Retinal pigment epithelial cell (primary cell): Measurements from ENCODE around the gene EFNA5.
"Not testable (repeated sequence)": the region's sequence is repeated elsewhere in the genome, so short reads cannot be mapped to it uniquely, and the experiment has no call there.

Experiments used
- DNase-seq: peaks from one replicate; pipeline ENCODE4 v3.0.0-alpha.2; 2010; ENCODE audit warnings: low read depth
- H3K4me3 ChIP-seq: 2 replicates; pipeline ENCODE4 v1.5.1; 2011; ENCODE audit warnings: mild to moderate bottlenecking, low read length, control low read depth, moderate library complexity
- TF ChIP-seq, protein P1 (sequence below): conservative IDR thresholded peaks from 2 replicates; pipeline ENCODE4 v1.5.1; 2011; ENCODE audit warnings: low read depth, low read length, control low read depth, inconsistent platforms

The EFNA5 gene

DNA sequence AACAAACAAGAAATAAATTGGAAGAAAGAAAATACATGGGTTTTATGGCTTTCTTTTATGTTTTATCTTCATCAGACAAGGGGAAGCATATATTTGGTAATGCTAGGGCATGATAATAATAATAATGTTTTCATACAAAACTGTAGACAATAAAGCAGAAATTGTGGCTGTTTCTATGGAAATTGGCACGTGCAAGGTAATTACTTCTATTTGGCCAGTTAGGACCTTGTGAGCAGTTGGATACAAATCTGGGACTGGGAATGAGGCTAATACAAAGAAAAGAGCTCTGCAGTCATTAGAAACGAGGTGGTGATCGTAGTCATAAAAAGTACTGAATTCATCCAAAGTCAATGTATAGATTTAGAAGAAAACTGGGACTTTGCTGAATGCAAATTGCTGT, 233.6 kb downstream of the EFNA5 start:
- DNase-seq, result no peak
- H3K4me3 ChIP-seq, result no peak overlapping the region
- TF ChIP-seq, protein P1, sequence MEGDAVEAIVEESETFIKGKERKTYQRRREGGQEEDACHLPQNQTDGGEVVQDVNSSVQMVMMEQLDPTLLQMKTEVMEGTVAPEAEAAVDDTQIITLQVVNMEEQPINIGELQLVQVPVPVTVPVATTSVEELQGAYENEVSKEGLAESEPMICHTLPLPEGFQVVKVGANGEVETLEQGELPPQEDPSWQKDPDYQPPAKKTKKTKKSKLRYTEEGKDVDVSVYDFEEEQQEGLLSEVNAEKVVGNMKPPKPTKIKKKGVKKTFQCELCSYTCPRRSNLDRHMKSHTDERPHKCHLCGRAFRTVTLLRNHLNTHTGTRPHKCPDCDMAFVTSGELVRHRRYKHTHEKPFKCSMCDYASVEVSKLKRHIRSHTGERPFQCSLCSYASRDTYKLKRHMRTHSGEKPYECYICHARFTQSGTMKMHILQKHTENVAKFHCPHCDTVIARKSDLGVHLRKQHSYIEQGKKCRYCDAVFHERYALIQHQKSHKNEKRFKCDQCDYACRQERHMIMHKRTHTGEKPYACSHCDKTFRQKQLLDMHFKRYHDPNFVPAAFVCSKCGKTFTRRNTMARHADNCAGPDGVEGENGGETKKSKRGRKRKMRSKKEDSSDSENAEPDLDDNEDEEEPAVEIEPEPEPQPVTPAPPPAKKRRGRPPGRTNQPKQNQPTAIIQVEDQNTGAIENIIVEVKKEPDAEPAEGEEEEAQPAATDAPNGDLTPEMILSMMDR, result no peak

DNA sequence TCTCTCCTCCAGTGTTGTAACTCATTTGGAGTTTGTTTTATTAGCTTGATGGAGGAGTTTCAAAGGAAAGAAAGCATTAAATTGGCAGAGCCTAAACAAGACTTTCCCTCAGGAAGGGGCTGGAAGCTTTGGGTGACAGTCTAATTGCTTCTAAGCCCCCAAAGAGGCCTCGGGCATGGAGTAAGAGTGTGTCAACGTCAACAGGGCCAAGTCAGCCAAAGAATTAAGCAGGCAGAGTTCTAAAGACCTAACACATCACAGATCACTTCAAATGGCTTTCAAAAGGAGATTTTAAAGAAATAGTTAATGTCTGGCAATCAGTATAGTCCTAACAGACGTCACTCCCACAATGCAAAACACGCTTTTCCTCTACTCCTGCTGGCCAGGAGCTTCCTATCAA, 234.5 kb downstream of the EFNA5 start:
- no peak overlapping the region for H3K4me3 ChIP-seq
- no peak for DNase-seq
- TF ChIP-seq, protein P1, result no peak

DNA sequence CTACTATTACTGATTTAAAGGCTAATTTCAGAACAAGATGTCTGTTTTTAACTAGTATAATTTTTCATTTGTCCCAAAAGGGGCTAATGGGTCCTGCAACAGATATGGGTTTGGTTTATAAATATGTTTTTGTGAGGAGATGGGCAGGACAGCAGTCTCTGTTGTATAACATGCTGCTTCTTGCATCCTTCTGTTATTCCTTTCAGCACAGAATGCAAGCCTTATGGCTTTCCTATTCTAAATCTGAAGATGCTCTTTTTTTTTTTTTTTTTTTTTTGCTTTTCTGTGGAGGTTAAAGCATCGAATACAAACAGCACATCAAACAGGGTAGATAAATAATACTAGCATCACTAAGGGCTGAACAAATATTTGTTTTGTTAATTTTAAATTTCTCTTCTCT, 235.7 kb downstream of the EFNA5 start:
- H3K4me3 ChIP-seq, result no peak overlapping the region
- DNase-seq, result no peak
- TF ChIP-seq, protein P1, result no peak

DNA sequence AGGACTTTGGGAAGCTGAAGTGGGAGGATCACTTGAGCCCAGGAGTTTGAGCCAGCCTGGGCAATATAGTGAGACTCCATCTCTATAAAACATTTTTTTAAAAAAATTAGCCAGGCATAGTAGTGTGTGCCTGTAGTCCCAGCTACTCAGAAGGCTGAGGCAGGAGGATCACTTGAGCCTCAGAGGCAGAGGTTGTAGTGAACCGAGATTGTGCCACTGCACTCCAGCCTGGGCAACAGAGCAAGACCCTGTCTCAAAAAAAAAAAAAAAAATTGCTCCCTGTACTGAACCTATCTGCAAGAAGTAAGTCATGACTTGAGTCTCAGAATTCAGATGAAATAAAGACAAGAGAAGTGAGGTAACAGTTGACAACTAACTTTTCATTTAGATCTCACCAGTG, 237.1 kb downstream of the EFNA5 start:
- H3K4me3 ChIP-seq, DNase-seq: not testable (repeated sequence)

DNA sequence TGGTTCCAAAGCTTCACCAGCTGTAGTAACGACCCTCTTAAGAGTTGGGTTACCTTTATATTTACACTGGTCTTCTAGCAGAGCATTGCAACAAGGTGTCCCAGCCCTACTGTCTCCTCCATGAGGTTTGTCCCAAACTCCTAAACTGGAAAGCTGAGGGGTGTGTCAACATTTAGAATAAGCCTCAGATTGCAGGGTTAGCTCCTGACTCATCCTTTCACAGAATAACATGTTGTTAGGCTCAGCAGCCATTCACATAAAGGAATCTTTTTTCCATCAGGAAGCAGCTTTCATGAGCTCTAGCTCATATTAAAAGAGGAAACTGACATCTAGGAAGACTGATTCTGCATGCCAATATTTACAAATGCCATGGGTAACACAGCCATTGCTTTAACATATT, 238.7 kb downstream of the EFNA5 start:
- H3K4me3 ChIP-seq, result no peak overlapping the region

DNA sequence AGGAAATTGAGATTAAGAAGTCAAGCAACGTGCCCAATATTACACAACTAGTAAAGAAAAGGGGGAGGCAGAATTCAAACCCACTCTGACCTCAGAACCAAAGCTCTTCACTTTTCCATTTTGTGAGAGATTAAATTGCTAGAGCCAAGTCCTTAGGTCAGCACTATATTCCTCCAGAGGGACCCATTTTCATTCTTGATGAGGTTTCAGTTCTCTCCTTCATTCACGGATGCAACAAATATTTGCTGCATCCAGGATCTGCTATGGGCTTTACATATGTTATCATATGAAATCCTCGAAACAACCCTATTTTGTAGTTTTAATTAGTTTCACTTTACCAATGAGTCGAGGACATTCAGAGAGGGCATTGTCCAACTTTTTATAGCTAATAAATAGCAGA, 239.2 kb downstream of the EFNA5 start:
- TF ChIP-seq, protein P1, result no peak
- no peak overlapping the region for H3K4me3 ChIP-seq
- no peak for DNase-seq

More for the DNA sequence above, 238.7 kb downstream of the EFNA5 start:
- no peak for DNase-seq
- TF ChIP-seq, protein P1, result no peak

DNA sequence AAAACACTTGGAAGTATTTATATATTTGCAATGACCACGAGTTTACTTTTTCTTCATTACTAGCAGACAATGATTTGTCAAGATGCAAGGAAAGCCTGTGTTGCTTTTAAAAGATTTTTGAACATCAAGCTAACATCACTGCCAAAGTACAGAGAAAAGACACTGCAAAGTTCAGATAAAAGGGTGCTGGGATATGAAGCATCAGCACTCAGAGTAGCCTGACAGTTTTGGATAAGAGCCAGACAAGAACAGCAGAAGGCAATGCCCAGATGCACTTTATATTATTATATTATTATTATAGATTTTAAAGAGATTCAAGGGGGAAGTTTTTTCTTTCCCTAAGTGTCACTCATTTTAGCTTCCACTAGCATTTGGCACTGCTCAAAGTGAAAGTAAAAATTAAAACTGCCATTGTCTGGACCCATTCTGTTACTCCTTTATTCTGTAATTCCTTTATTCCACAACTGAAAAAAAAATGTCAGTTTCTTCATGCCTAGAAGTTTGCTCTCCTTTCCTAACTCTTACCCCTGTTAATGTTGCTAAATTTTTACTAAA, 240.6 kb downstream of the EFNA5 start:
- TF ChIP-seq, protein P1, result no peak
- H3K4me3 ChIP-seq, result no peak overlapping the region
- no peak for DNase-seq
